Left forelimb (tissue), 1 donor: ENCODE data around the gene NOL6.
"Not testable (repeated sequence)": the region's sequence is repeated elsewhere in the genome, so short reads cannot be mapped to it uniquely, and the experiment has no call there.

ENCODE experiments used
- DNase-seq: peaks from one replicate; pipeline ENCODE4 v3.0.0-alpha.2; 2018; ENCODE audit warnings: low spot score

Gene NOL6

GRCh38 chr9:33431420-33431819, 42.3 kb downstream of the NOL6 start:
- DNase-seq: no peak

GRCh38 chr9:33430942-33431341, 42.8 kb downstream of the NOL6 start:
- DNase-seq: no peak

GRCh38 chr9:33429256-33429985, 44.3 kb downstream of the NOL6 start:
- DNase-seq: no peak

- no peak for DNase-seq
These were observed 46.9 kb downstream of the NOL6 start for GRCh38 chr9:33426843-33427293.

- no peak for DNase-seq
These were observed 48.6 kb downstream of the NOL6 start for GRCh38 chr9:33425128-33425533.

- not testable (repeated sequence) for DNase-seq
These were observed 49.2 kb downstream of the NOL6 start for GRCh38 chr9:33424492-33424891.

- DNase-seq: not testable (repeated sequence)
These were observed 49.7 kb downstream of the NOL6 start for GRCh38 chr9:33424043-33424442.

- no peak for DNase-seq
These were observed 53.9 kb downstream of the NOL6 start for GRCh38 chr9:33419708-33420303.

- DNase-seq: no peak
These were observed 55.6 kb downstream of the NOL6 start for GRCh38 chr9:33418090-33418489.

GRCh38 chr9:33416996-33417395, 56.7 kb downstream of the NOL6 start:
- DNase-seq: no peak

- DNase-seq: no peak
These were observed 58.2 kb downstream of the NOL6 start for GRCh38 chr9:33415501-33416038.

- DNase-seq: no peak
These were observed 58.7 kb downstream of the NOL6 start for GRCh38 chr9:33414889-33415500.

- DNase-seq: no peak
These were observed 59.5 kb downstream of the NOL6 start for GRCh38 chr9:33414268-33414667.
